Measurements from ENCODE around the gene CLEC2A.
"Not testable (repeated sequence)": the region's sequence is repeated elsewhere in the genome, so short reads cannot be mapped to it uniquely, and the experiment has no call there.

CLEC2A gene

GRCh38 chr12:9932270-9932669 lies at the start of gene CLEC2A:
TSS of gene CLEC2A (minus strand) at chr12:9932370. CDS start at chr12:9932329, 41 bp downstream.
- DNase-seq = no peak

- no peak for DNase-seq
Observed at GRCh38 chr12:9980126-9980525, 48.0 kb upstream of the CLEC2A start.

- no peak for DNase-seq
Observed at GRCh38 chr12:9977916-9978315, 45.7 kb upstream of the CLEC2A start.

- not testable (repeated sequence) for DNase-seq
Observed at GRCh38 chr12:9976626-9977025, 44.5 kb upstream of the CLEC2A start.

- DNase-seq = no peak
Observed at GRCh38 chr12:9975614-9976013, 43.4 kb upstream of the CLEC2A start.

GRCh38 chr12:9974731-9975130 lies 42.6 kb upstream of the CLEC2A start:
- not testable (repeated sequence) for DNase-seq

- no peak for DNase-seq
Observed at GRCh38 chr12:9973949-9974348, 41.8 kb upstream of the CLEC2A start.

- DNase-seq = no peak
Observed at GRCh38 chr12:9971181-9971580, 39.0 kb upstream of the CLEC2A start, which contains the start of gene CLEC12A. TSS of gene CLEC12A (plus strand) at chr12:9971409. CDS start at chr12:9971597, 188 bp downstream.

- no peak for DNase-seq
Observed at GRCh38 chr12:9969673-9970072, 37.5 kb upstream of the CLEC2A start.

GRCh38 chr12:9961901-9962300 lies 29.7 kb upstream of the CLEC2A start:
- DNase-seq = no peak

- DNase-seq = no peak
Observed at GRCh38 chr12:9961106-9961505, 28.9 kb upstream of the CLEC2A start.

- DNase-seq = no peak
Observed at GRCh38 chr12:9960590-9960989, 28.4 kb upstream of the CLEC2A start.

GRCh38 chr12:9957834-9958233 lies 25.7 kb upstream of the CLEC2A start:
- DNase-seq = no peak

GRCh38 chr12:9952954-9953729 lies 21.0 kb upstream of the CLEC2A start:
- not testable (repeated sequence) for DNase-seq

GRCh38 chr12:9951026-9951675 lies 19.0 kb upstream of the CLEC2A start:
- no peak for DNase-seq

- no peak for DNase-seq
Observed at GRCh38 chr12:9948606-9949296, 16.6 kb upstream of the CLEC2A start.

- DNase-seq = no peak
Observed at GRCh38 chr12:9947674-9948073, 15.5 kb upstream of the CLEC2A start.

- DNase-seq = no peak
Observed at GRCh38 chr12:9944391-9944790, 12.2 kb upstream of the CLEC2A start.

- no peak for DNase-seq
Observed at GRCh38 chr12:9943240-9943639, 11.1 kb upstream of the CLEC2A start.

GRCh38 chr12:9941838-9942237 lies 9.7 kb upstream of the CLEC2A start:
- no peak for DNase-seq

GRCh38 chr12:9940375-9940774 lies 8.2 kb upstream of the CLEC2A start:
- no peak for DNase-seq

- no peak for DNase-seq
Observed at GRCh38 chr12:9936591-9936990, 4.4 kb upstream of the CLEC2A start.

- no peak for DNase-seq
Observed at GRCh38 chr12:9935026-9935425, 2.9 kb upstream of the CLEC2A start.

GRCh38 chr12:9933958-9934357 lies 1.8 kb upstream of the CLEC2A start:
- DNase-seq = no peak

Data from NCI-H1092 (cell line).